HEK293 (cell line): ENCODE data around the gene DUSP1.

Experiments used
- PRDM1 ChIP-seq: fragments of 450-650 bp; formaldehyde crosslinking; IDR thresholded peaks from 2 replicates; pipeline ENCODE4; 2016; ENCODE audit warnings: missing biosample characterization, missing genetic modification characterization
- TCF7L2 ChIP-seq: IDR thresholded peaks from 2 replicates; pipeline ENCODE4 v1.6.1; 2011; ENCODE audit warnings: low read depth, mild to moderate bottlenecking, inconsistent platforms, low read length, moderate library complexity, borderline replicate concordance
- TRIM28 ChIP-seq: IDR thresholded peaks from 2 replicates; pipeline ENCODE4 v1.6.1; 2011; ENCODE audit warnings: low read length, control low read depth, borderline replicate concordance
- YY1 ChIP-seq: fragments of 450-650 bp; formaldehyde crosslinking; IDR thresholded peaks from 2 replicates; pipeline ENCODE4 v1.5.1; 2018; ENCODE audit warnings: missing biosample characterization, missing genetic modification characterization
- ZNF16 ChIP-seq: fragments of 450-650 bp; formaldehyde crosslinking; IDR thresholded peaks from 2 replicates; pipeline ENCODE4 v1.5.1; 2016; ENCODE audit warnings: low read depth, missing biosample characterization, missing genetic modification characterization
- ZNF23 ChIP-seq: fragments of 450-650 bp; formaldehyde crosslinking; IDR thresholded peaks from 2 replicates; pipeline ENCODE4 v1.5.1; 2016; ENCODE audit warnings: missing biosample characterization, missing genetic modification characterization, borderline replicate concordance
- ZNF571 ChIP-seq: fragments of 450-650 bp; formaldehyde crosslinking; IDR thresholded peaks from 2 replicates; pipeline ENCODE4 v1.5.0; 2017; ENCODE audit warnings: missing biosample characterization, missing genetic modification characterization
- ZNF791 ChIP-seq: fragments of 450-650 bp; formaldehyde crosslinking; IDR thresholded peaks from 2 replicates; pipeline ENCODE4 v1.5.1; 2016; ENCODE audit warnings: missing biosample characterization, missing genetic modification characterization
- TF ChIP-seq, protein P1 (sequence below): fragments of 450-650 bp; formaldehyde crosslinking; IDR thresholded peaks from 2 replicates; pipeline ENCODE4 v1.5.1; 2016; ENCODE audit warnings: missing biosample characterization, missing genetic modification characterization
- TF ChIP-seq, protein P2 (sequence below): fragments of 450-650 bp; formaldehyde crosslinking; IDR thresholded peaks from 2 replicates; pipeline ENCODE4 v1.5.1; 2017; ENCODE audit warnings: missing biosample characterization, missing genetic modification characterization
- TF ChIP-seq, protein P3 (sequence below): fragments of 450-650 bp; formaldehyde crosslinking; IDR thresholded peaks from 2 replicates; pipeline ENCODE4 v1.5.1; 2016; ENCODE audit warnings: missing biosample characterization, missing genetic modification characterization
- TF ChIP-seq, protein P4 (sequence below): fragments of 450-650 bp; formaldehyde crosslinking; IDR thresholded peaks from 2 replicates; pipeline ENCODE4 v1.5.1; 2016; ENCODE audit warnings: missing biosample characterization, missing genetic modification characterization, low read depth
- TF ChIP-seq, protein P5 (sequence below): fragments of 450-650 bp; formaldehyde crosslinking; IDR thresholded peaks from 2 replicates; pipeline ENCODE4 v1.5.1; 2016; ENCODE audit warnings: missing biosample characterization, missing genetic modification characterization

DNA sequence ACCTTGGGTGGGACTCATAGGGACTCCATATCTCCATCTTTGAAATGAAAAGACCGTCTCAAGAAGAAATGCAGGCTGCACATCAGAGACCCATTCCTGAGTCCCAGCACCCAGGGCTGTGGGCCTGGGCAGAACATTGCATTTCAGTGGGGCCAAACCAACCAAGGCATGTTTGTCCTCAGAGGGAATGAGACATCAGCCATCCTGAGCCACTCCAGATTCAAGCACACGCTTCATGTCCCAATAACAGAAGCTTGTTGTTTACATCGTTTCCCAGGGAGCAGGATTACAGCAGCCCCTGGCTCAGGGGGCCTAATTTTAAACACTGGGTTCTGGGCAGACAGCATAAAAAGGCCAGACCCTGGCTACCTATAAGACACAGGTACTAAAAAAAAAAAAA lies 24.3 kb downstream of the DUSP1 start:
- TF ChIP-seq, protein P1, sequence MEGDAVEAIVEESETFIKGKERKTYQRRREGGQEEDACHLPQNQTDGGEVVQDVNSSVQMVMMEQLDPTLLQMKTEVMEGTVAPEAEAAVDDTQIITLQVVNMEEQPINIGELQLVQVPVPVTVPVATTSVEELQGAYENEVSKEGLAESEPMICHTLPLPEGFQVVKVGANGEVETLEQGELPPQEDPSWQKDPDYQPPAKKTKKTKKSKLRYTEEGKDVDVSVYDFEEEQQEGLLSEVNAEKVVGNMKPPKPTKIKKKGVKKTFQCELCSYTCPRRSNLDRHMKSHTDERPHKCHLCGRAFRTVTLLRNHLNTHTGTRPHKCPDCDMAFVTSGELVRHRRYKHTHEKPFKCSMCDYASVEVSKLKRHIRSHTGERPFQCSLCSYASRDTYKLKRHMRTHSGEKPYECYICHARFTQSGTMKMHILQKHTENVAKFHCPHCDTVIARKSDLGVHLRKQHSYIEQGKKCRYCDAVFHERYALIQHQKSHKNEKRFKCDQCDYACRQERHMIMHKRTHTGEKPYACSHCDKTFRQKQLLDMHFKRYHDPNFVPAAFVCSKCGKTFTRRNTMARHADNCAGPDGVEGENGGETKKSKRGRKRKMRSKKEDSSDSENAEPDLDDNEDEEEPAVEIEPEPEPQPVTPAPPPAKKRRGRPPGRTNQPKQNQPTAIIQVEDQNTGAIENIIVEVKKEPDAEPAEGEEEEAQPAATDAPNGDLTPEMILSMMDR (tag by site-specific recombination) = no peak
- TF ChIP-seq PRDM1 (tag by site-specific recombination) (no peak), YY1 (tag by site-specific recombination) (no peak), ZNF23 (tag by site-specific recombination) (no peak), TRIM28 (no peak), ZNF571 (no peak), TCF7L2 (no peak), ZNF16 (tag by site-specific recombination) (no peak), ZNF791 (tag by site-specific recombination) (no peak)
- TF ChIP-seq, protein P2, sequence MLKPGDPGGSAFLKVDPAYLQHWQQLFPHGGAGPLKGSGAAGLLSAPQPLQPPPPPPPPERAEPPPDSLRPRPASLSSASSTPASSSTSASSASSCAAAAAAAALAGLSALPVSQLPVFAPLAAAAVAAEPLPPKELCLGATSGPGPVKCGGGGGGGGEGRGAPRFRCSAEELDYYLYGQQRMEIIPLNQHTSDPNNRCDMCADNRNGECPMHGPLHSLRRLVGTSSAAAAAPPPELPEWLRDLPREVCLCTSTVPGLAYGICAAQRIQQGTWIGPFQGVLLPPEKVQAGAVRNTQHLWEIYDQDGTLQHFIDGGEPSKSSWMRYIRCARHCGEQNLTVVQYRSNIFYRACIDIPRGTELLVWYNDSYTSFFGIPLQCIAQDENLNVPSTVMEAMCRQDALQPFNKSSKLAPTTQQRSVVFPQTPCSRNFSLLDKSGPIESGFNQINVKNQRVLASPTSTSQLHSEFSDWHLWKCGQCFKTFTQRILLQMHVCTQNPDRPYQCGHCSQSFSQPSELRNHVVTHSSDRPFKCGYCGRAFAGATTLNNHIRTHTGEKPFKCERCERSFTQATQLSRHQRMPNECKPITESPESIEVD (tag by site-specific recombination) = no peak
- TF ChIP-seq, protein P3, sequence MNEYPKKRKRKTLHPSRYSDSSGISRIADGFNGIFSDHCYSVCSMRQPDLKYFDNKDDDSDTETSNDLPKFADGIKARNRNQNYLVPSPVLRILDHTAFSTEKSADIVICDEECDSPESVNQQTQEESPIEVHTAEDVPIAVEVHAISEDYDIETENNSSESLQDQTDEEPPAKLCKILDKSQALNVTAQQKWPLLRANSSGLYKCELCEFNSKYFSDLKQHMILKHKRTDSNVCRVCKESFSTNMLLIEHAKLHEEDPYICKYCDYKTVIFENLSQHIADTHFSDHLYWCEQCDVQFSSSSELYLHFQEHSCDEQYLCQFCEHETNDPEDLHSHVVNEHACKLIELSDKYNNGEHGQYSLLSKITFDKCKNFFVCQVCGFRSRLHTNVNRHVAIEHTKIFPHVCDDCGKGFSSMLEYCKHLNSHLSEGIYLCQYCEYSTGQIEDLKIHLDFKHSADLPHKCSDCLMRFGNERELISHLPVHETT (tag by site-specific recombination) = no peak
- TF ChIP-seq, protein P4, sequence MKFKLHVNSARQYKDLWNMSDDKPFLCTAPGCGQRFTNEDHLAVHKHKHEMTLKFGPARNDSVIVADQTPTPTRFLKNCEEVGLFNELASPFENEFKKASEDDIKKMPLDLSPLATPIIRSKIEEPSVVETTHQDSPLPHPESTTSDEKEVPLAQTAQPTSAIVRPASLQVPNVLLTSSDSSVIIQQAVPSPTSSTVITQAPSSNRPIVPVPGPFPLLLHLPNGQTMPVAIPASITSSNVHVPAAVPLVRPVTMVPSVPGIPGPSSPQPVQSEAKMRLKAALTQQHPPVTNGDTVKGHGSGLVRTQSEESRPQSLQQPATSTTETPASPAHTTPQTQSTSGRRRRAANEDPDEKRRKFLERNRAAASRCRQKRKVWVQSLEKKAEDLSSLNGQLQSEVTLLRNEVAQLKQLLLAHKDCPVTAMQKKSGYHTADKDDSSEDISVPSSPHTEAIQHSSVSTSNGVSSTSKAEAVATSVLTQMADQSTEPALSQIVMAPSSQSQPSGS (tag by site-specific recombination) = no peak
- TF ChIP-seq, protein P5, sequence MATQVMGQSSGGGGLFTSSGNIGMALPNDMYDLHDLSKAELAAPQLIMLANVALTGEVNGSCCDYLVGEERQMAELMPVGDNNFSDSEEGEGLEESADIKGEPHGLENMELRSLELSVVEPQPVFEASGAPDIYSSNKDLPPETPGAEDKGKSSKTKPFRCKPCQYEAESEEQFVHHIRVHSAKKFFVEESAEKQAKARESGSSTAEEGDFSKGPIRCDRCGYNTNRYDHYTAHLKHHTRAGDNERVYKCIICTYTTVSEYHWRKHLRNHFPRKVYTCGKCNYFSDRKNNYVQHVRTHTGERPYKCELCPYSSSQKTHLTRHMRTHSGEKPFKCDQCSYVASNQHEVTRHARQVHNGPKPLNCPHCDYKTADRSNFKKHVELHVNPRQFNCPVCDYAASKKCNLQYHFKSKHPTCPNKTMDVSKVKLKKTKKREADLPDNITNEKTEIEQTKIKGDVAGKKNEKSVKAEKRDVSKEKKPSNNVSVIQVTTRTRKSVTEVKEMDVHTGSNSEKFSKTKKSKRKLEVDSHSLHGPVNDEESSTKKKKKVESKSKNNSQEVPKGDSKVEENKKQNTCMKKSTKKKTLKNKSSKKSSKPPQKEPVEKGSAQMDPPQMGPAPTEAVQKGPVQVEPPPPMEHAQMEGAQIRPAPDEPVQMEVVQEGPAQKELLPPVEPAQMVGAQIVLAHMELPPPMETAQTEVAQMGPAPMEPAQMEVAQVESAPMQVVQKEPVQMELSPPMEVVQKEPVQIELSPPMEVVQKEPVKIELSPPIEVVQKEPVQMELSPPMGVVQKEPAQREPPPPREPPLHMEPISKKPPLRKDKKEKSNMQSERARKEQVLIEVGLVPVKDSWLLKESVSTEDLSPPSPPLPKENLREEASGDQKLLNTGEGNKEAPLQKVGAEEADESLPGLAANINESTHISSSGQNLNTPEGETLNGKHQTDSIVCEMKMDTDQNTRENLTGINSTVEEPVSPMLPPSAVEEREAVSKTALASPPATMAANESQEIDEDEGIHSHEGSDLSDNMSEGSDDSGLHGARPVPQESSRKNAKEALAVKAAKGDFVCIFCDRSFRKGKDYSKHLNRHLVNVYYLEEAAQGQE = no peak
